Measurements from ENCODE around the gene CFAP161. TPM values are rescaled to one million over a fixed set of nuclear protein-coding genes. Genes with fewer than 3 reads are reported as not detected.

CFAP161 gene
- total RNA-seq, 3 donors from 2014 or later = 0.54 TPM; not detected in 2

DNA sequence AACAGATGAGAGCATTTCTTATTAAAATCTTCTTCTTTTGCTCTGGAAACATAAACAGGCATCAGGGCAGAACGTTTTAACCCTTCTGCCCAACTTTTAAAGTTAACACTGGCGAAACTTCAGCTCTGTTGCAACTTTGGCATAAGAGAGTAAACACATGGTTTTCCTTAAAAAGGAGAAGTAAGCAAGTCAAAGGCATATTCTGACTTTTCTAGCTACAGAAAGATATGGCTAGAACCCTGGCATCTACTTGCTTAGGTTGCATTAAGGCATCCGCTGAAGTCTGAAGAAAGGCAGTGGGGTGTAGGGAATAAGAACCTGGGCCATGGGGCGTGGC, 49.3 kb downstream of the CFAP161 start:
- no peak for DNase-seq

DNA sequence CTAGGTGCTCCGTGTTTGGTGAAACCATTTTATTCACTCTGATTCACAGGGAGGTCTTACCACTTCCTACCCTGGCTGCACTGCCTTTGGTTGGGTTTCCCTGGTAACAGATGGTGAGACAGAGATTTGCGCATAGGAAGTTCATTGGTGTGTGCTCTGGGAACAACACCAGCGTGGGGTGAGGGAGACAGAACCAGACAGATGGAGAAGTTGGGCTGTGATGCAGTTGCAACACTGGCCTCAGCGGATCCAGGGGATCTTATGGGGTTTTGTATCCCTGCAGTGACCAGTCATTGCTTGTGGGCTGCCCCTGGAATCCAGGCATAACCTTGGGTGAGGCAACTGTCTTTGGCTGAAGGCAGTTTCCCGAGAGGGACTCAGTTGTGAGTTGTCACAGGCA, 50.1 kb downstream of the CFAP161 start:
- H3K9me3 ChIP-seq = no peaks in the 10 kb centered on the region
- TF ChIP-seq, protein P1, sequence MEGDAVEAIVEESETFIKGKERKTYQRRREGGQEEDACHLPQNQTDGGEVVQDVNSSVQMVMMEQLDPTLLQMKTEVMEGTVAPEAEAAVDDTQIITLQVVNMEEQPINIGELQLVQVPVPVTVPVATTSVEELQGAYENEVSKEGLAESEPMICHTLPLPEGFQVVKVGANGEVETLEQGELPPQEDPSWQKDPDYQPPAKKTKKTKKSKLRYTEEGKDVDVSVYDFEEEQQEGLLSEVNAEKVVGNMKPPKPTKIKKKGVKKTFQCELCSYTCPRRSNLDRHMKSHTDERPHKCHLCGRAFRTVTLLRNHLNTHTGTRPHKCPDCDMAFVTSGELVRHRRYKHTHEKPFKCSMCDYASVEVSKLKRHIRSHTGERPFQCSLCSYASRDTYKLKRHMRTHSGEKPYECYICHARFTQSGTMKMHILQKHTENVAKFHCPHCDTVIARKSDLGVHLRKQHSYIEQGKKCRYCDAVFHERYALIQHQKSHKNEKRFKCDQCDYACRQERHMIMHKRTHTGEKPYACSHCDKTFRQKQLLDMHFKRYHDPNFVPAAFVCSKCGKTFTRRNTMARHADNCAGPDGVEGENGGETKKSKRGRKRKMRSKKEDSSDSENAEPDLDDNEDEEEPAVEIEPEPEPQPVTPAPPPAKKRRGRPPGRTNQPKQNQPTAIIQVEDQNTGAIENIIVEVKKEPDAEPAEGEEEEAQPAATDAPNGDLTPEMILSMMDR (IDR thresholded peaks at IDR 0.05) = no peak
- intact Hi-C loops (cut with DNase I, micrococcal nuclease) = no loop called here
- no peak overlapping the region for H3K4me3 ChIP-seq
- ATAC-seq (peak; percentile 48), DNase-seq (no peak)
- no peaks in the 10 kb centered on the region for H3K36me3 ChIP-seq (ENCODE audit: low read depth)
- no peaks in the 10 kb centered on the region for H3K4me1 ChIP-seq (ENCODE audit: low read depth)

More for the DNA sequence above, 49.3 kb downstream of the CFAP161 start:
- TF ChIP-seq, protein P1 (IDR thresholded peaks at IDR 0.05) = no peak
- Histone ChIP-seq H3K4me3 (no peak overlapping the region), H3K9me3 (no peaks in the 10 kb centered on the region), H3K36me3 (ENCODE audit: low read depth) (no peaks in the 10 kb centered on the region), H3K4me1 (ENCODE audit: low read depth) (no peaks in the 10 kb centered on the region)
- intact Hi-C loops (cut with DNase I, micrococcal nuclease) = no loop called here
- ATAC-seq = no peak

DNA sequence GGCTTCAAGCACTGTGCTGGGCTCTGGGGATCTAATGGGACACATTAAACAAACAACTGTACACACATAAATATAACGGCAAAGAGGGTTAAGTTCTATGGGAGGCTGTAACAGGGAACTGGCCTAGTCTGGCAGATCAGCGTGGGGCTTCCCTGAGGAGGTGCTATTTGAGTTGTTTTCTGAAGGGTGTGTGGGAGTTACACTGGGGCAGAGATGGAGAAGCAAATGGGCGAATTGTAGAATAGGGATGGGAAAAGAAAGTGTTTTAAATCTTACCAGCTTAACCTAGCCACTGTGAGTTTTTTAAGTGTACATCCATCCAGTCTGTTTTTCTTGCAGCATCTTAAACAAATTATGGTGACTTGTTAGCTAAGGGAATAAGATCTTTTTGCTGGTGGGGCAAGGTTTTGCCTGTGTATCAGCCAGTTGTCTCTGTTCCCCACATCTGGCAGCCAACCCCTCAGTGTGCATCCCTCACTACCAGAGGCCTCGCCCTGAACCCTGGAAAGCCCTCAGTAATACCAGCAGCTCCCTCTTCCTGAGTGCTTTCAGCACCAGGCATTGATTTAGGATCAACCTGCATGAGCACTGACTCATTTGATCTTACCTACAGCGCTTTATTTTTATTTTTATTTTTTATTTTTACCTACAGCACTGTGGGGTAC, 51.7 kb downstream of the CFAP161 start:
- Histone ChIP-seq H3K36me3 (ENCODE audit: low read depth) (no peaks in the 10 kb centered on the region), H3K4me1 (ENCODE audit: low read depth) (no peaks in the 10 kb centered on the region), H3K9me3 (no peaks in the 10 kb centered on the region), H3K4me3 (no peak overlapping the region)
- TF ChIP-seq, protein P1 (IDR thresholded peaks at IDR 0.05) = no peak
- ATAC-seq (no peak), DNase-seq (no peak)
- intact Hi-C loops (cut with DNase I, micrococcal nuclease) = no loop called here

DNA sequence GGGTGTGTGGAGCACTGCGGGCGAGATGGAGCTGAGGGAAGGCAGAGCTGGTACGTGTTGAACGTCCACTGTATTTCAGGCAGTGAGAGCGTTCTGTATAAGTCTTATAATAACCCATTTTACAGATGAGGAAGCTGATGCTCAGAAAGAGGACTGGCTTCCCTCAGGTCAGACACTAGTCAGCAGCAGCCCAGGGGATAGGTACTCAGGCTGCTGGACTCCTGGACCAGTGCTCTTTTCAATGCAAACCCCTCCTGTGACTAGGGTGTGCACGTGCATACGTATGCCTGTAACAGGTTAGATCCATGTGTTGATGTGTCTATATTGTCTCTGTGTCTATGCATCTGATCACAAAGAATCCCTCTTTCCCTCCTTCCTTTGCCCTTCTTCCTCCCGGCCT, 54.3 kb downstream of the CFAP161 start:
- no peaks in the 10 kb centered on the region for H3K9me3 ChIP-seq

DNA sequence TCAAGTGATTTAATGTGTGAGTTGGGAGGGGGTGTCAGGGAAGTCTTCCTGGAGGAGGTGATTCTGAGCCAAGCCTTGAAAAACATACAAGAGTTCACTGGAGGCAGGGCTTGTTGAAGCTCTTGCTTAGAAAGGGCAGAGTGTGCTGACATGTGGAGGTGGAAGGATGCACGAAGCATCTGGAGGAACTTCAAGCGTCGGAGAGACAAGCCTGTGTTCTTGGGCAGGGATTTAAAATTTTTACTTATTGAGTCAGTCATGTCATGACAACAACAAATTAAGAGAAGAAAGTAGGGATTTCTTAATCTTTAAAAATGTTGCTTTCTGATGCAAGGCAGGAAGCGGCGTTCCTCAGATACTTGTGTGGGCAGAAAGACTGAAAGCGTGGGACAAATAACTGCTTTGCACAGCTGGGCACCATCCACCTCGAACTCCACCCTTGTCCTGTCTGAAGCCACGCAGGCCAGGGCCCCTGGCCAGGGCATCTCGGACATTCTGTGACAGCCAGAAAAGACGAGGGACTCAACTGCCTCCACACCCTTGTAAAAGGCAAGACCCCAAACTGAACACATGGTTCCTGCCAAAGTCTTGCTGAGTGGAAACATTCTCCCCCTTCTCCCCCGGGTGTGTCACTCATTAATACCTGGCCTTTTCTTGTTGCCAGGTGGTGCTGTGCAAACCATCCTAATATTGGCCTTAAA, 55.7 kb downstream of the CFAP161 start:
- TF ChIP-seq, protein P1 (IDR thresholded peaks at IDR 0.05) = no peak
- Histone ChIP-seq H3K9me3 (no peaks in the 10 kb centered on the region), H3K4me1 (ENCODE audit: low read depth) (no peaks in the 10 kb centered on the region), H3K4me3 (no peak overlapping the region), H3K36me3 (ENCODE audit: low read depth) (no peaks in the 10 kb centered on the region)
- no peak for DNase-seq
- peak; percentile 48 for ATAC-seq
- intact Hi-C loops (cut with DNase I, micrococcal nuclease) = no loop called here

More for the DNA sequence above, 54.3 kb downstream of the CFAP161 start:
- Histone ChIP-seq H3K4me3 (no peak overlapping the region), H3K4me1 (ENCODE audit: low read depth) (no peaks in the 10 kb centered on the region), H3K36me3 (ENCODE audit: low read depth) (no peaks in the 10 kb centered on the region)
- DNase-seq = no peak
- intact Hi-C loops (cut with DNase I, micrococcal nuclease) = no loop called here
- TF ChIP-seq, protein P1 (IDR thresholded peaks at IDR 0.05) = no peak
- no peak for ATAC-seq
